Upper lobe of left lung (tissue), 4 donors: Measurements from ENCODE around the gene CSF2RB.

Source experiments
- CTCF ChIP-seq, 6 experiments: fragments of 450-650 bp in 4 of 6; fragments of 200-600 bp in 2 of 6; sonication (generic) in 2 of 6; IDR thresholded peaks; one replicate each; pipeline ENCODE4 v1.5.1; 2016 to 2019; ENCODE audit warnings: antibody characterized with exemption in 6 of 6
- EP300 ChIP-seq, 4 donors: sonication (generic); formaldehyde crosslinking; IDR thresholded peaks; one replicate each; pipeline ENCODE4 v1.5.1; 2017; ENCODE audit warnings: antibody characterized with exemption in 4 of 4, control low read depth in 2 of 4
- POLR2A ChIP-seq, 4 donors: fragments of 450-650 bp; IDR thresholded peaks; one replicate each; pipeline ENCODE4 v1.5.1; 2016 to 2017; ENCODE audit warnings: antibody characterized with exemption in 4 of 4, mild to moderate bottlenecking in 2 of 4
- POLR2AphosphoS5 ChIP-seq, 2 donors: sonication (generic); formaldehyde crosslinking; IDR thresholded peaks; one replicate each; pipeline ENCODE4 v1.5.1; 2017; ENCODE audit warnings: antibody characterized with exemption in 2 of 2

GRCh38 chr22:36963302-36963701, 49.9 kb downstream of the CSF2RB start:
- TF ChIP-seq CTCF (IDR thresholded peaks at IDR 0.05) (no peak), POLR2A (IDR thresholded peaks at IDR 0.05) (no peak), EP300 (IDR thresholded peaks at IDR 0.05) (no peak), POLR2AphosphoS5 (IDR thresholded peaks at IDR 0.05) (no peak)
